HEK293 (cell line): ENCODE data around the gene TRMT6.

ENCODE experiments used
- BCL11A ChIP-seq: fragments of 450-650 bp; formaldehyde crosslinking; IDR thresholded peaks from 2 replicates; pipeline ENCODE4 v1.5.1; 2016; ENCODE audit warnings: low read depth, missing biosample characterization, missing genetic modification characterization
- CTCF ChIP-seq: fragments of 450-650 bp; formaldehyde crosslinking; IDR thresholded peaks from 2 replicates; pipeline ENCODE4 v1.5.1; 2016; ENCODE audit warnings: missing biosample characterization, missing genetic modification characterization
- GFI1B ChIP-seq: fragments of 450-650 bp; formaldehyde crosslinking; IDR thresholded peaks from 2 replicates; pipeline ENCODE4 v1.5.1; 2016; ENCODE audit warnings: missing biosample characterization, missing genetic modification characterization
- REST ChIP-seq: fragments of 450-650 bp; formaldehyde crosslinking; IDR thresholded peaks from 2 replicates; pipeline ENCODE4 v1.5.1; 2016; ENCODE audit warnings: missing biosample characterization, missing genetic modification characterization
- ZBTB1 ChIP-seq: fragments of 450-650 bp; formaldehyde crosslinking; IDR thresholded peaks from 2 replicates; pipeline ENCODE4 v1.5.1; 2016; ENCODE audit warnings: missing biosample characterization, missing genetic modification characterization
- ZBTB6 ChIP-seq: fragments of 450-650 bp; formaldehyde crosslinking; IDR thresholded peaks from 2 replicates; pipeline ENCODE4 v1.5.1; 2017; ENCODE audit warnings: missing biosample characterization, missing genetic modification characterization
- ZNF266 ChIP-seq: fragments of 450-650 bp; formaldehyde crosslinking; IDR thresholded peaks from 2 replicates; pipeline ENCODE4 v1.5.1; 2016; ENCODE audit warnings: missing biosample characterization, missing genetic modification characterization, low read depth
- ZNF501 ChIP-seq: fragments of 450-650 bp; formaldehyde crosslinking; IDR thresholded peaks from 2 replicates; pipeline ENCODE4 v1.5.1; 2016; ENCODE audit warnings: missing biosample characterization, missing genetic modification characterization
- ZNF530 ChIP-seq: fragments of 450-650 bp; formaldehyde crosslinking; IDR thresholded peaks from 2 replicates; pipeline ENCODE4 v1.5.1; 2016; ENCODE audit warnings: low read depth, missing biosample characterization, missing genetic modification characterization

- no peak for TF ChIP-seq ZNF530
- TF ChIP-seq ZNF501: no peak
- no peak for TF ChIP-seq ZBTB6
- TF ChIP-seq CTCF (tag by site-specific recombination): no peak
- no peak for TF ChIP-seq REST
- no peak for TF ChIP-seq BCL11A
- no peak for TF ChIP-seq ZBTB1 (tag by site-specific recombination)
- no peak for TF ChIP-seq GFI1B (tag by site-specific recombination)
- no peak for TF ChIP-seq ZNF266 (tag by site-specific recombination)
These were observed 35.5 kb downstream of the TRMT6 start for GRCh38 chr20:5914859-5915258.
